GM19043 (cell line): ENCODE measurements around the gene LRRC14B.
"Not testable (repeated sequence)": the region's sequence is repeated elsewhere in the genome, so short reads cannot be mapped to it uniquely, and the experiment has no call there.

Experiments used
- ATAC-seq: cut with Tn5 transposase; IDR thresholded peaks from one replicate; pipeline ENCODE4 v1.9.1; 2021; ENCODE audit warnings: low read depth; ENCODE audit not compliant: unreplicated experiment

The LRRC14B gene

GRCh38 chr5:189976-190365, 1.3 kb upstream of the LRRC14B start:
- no peak for ATAC-seq

GRCh38 chr5:190366-191035, 794 bp upstream of the LRRC14B start:
- no peak for ATAC-seq

GRCh38 chr5:191949-192690, 825 bp downstream of the LRRC14B start:
- ATAC-seq: no peak

GRCh38 chr5:192691-192969, 1.3 kb downstream of the LRRC14B start:
- ATAC-seq: no peak

GRCh38 chr5:192970-193831, 1.9 kb downstream of the LRRC14B start:
- ATAC-seq: no peak

GRCh38 chr5:194102-194501, 2.8 kb downstream of the LRRC14B start:
- no peak for ATAC-seq

- no peak for ATAC-seq
Observed at GRCh38 chr5:194603-195209, 3.4 kb downstream of the LRRC14B start.

- no peak for ATAC-seq
Observed at GRCh38 chr5:195401-196160, 4.3 kb downstream of the LRRC14B start.

- no peak for ATAC-seq
Observed at GRCh38 chr5:196350-196749, 5.1 kb downstream of the LRRC14B start.

GRCh38 chr5:197031-197430, 5.7 kb downstream of the LRRC14B start:
- ATAC-seq: not testable (repeated sequence)

- no peak for ATAC-seq
Observed at GRCh38 chr5:197892-198489, 6.7 kb downstream of the LRRC14B start.

- ATAC-seq: no peak
Observed at GRCh38 chr5:198516-199196, 7.4 kb downstream of the LRRC14B start.

- ATAC-seq: no peak
Observed at GRCh38 chr5:199197-199949, 8.1 kb downstream of the LRRC14B start.

- ATAC-seq: no peak
Observed at GRCh38 chr5:199950-200645, 8.8 kb downstream of the LRRC14B start.

- ATAC-seq: no peak
Observed at GRCh38 chr5:200985-201384, 9.7 kb downstream of the LRRC14B start.

- no peak for ATAC-seq
Observed at GRCh38 chr5:201672-202071, 10.4 kb downstream of the LRRC14B start.

GRCh38 chr5:203246-203930, 12.1 kb downstream of the LRRC14B start:
- no peak for ATAC-seq

GRCh38 chr5:204001-204400, 12.7 kb downstream of the LRRC14B start:
- ATAC-seq: no peak
